ENCODE measurements around the gene ADCYAP1R1. TPM values are rescaled to one million over a fixed set of nuclear protein-coding genes. Genes with fewer than 3 reads are reported as not detected.

The ADCYAP1R1 gene
- total RNA-seq, 1 experiment from 2014 or later = not detected

DNA sequence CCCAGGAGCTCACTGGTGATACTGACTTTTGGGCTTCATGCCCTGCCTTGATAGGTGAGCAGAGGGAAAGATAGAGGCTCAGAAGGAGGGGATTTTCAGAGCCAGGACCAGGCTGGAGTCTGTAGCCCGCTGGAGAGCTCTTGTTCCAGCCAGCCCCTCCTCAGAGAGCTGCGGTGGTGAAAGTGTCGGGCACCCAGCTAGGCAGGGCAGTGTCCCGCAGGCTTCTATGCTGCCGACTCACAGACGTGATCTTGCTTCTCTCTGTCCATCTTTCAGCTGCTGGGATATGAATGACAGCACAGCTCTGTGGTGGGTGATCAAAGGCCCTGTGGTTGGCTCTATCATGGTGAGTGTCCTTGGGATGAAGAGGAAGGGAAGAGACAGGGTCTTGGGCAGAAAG is 35.2 kb downstream of the ADCYAP1R1 start:
- intact Hi-C loops (cut with micrococcal nuclease; ENCODE audit: unreplicated experiment) = no loop called here
- no peaks in the 10 kb centered on the region for H3F3A ChIP-seq (ENCODE audit: insufficient read depth, low read depth)

DNA sequence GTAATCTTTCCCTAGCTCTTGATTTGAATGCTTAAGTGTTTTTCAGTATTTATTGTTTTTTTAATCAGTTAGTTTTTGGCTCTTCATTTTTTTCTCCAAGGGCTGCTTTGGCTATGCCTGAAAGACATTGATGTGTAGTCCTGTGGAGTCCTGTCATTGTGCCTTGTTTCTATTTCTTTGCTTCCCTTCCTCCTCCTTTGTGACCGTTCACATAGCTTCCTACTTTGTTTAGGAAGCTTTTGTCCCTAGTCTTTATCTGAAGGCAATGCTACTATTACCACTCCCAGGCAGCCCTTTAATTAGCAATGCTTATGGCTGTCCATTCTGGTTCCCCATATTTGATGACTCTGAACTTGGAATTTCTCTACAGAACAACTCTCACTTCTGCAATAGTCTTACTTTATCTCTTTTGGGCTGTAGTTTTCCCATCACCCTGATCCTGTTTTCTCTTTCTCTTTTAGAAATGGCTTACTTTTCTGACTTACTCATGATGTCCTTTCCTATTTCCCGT is 39.9 kb downstream of the ADCYAP1R1 start:
- Histone ChIP-seq H3K27me3 (ENCODE audit: insufficient read depth, low read depth) (peaks cover 97% of the 10 kb centered on the region), H3K36me3 (ENCODE audit: low read depth) (no peaks in the 10 kb centered on the region), H3K4me1 (replicated peaks; ENCODE audit: insufficient read depth) (no peaks in the 10 kb centered on the region), H4K20me1 (ENCODE audit: insufficient read depth) (no peaks in the 10 kb centered on the region), H3K79me2 (ENCODE audit: low read depth) (no peaks in the 10 kb centered on the region), H3K4me2 (no peak overlapping the region), H3K4me3 (no peak overlapping the region), H2AFZ (no peak overlapping the region), H3K27ac (no peak overlapping the region), H3K9me3 (ENCODE audit: insufficient read depth, low read depth) (no peaks in the 10 kb centered on the region), H3F3A (ENCODE audit: insufficient read depth, low read depth) (no peaks in the 10 kb centered on the region), H3K9me2 (ENCODE audit: insufficient read depth) (no peaks in the 10 kb centered on the region)
- TF ChIP-seq, protein P1, sequence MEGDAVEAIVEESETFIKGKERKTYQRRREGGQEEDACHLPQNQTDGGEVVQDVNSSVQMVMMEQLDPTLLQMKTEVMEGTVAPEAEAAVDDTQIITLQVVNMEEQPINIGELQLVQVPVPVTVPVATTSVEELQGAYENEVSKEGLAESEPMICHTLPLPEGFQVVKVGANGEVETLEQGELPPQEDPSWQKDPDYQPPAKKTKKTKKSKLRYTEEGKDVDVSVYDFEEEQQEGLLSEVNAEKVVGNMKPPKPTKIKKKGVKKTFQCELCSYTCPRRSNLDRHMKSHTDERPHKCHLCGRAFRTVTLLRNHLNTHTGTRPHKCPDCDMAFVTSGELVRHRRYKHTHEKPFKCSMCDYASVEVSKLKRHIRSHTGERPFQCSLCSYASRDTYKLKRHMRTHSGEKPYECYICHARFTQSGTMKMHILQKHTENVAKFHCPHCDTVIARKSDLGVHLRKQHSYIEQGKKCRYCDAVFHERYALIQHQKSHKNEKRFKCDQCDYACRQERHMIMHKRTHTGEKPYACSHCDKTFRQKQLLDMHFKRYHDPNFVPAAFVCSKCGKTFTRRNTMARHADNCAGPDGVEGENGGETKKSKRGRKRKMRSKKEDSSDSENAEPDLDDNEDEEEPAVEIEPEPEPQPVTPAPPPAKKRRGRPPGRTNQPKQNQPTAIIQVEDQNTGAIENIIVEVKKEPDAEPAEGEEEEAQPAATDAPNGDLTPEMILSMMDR (conservative IDR thresholded peaks at IDR 0.05) = no peak
- no peak for TF ChIP-seq EZH2 (IDR thresholded peaks at IDR 0.05; ENCODE audit: low read depth)
- intact Hi-C loops (cut with micrococcal nuclease; ENCODE audit: unreplicated experiment) = no loop called here
- DNase-seq = no peak
- POLR2A ChIA-PET (ENCODE audit: unreplicated experiment) = no interaction called here
- no TSS peak for BruUV-seq (replicated peaks)
- CTCF ChIA-PET = no interaction called here

More for the DNA sequence above, 35.2 kb downstream of the ADCYAP1R1 start:
- no peaks in the 10 kb centered on the region for H3K36me3 ChIP-seq (ENCODE audit: low read depth)
- ChIA-PET CTCF (no interaction called here), POLR2A (ENCODE audit: unreplicated experiment) (no interaction called here)
- H3K79me2 ChIP-seq (ENCODE audit: low read depth) = no peaks in the 10 kb centered on the region
- H3K4me1 ChIP-seq (replicated peaks; ENCODE audit: insufficient read depth) = no peaks in the 10 kb centered on the region
- no peak overlapping the region for H3K4me2 ChIP-seq
- no peaks in the 10 kb centered on the region for H3K9me2 ChIP-seq (ENCODE audit: insufficient read depth)
- no peak for TF ChIP-seq EZH2 (IDR thresholded peaks at IDR 0.05; ENCODE audit: low read depth)
- TF ChIP-seq, protein P1 (conservative IDR thresholded peaks at IDR 0.05) = no peak
- H3K27me3 ChIP-seq (ENCODE audit: insufficient read depth, low read depth) = peaks cover 97% of the 10 kb centered on the region
- BruUV-seq (replicated peaks) = no TSS peak
- no peaks in the 10 kb centered on the region for H4K20me1 ChIP-seq (ENCODE audit: insufficient read depth)
- no peak overlapping the region for H3K4me3 ChIP-seq
- H2AFZ ChIP-seq = no peak overlapping the region
- no peak for DNase-seq
- H3K27ac ChIP-seq = no peak overlapping the region
- no peaks in the 10 kb centered on the region for H3K9me3 ChIP-seq (ENCODE audit: insufficient read depth, low read depth)

DNA sequence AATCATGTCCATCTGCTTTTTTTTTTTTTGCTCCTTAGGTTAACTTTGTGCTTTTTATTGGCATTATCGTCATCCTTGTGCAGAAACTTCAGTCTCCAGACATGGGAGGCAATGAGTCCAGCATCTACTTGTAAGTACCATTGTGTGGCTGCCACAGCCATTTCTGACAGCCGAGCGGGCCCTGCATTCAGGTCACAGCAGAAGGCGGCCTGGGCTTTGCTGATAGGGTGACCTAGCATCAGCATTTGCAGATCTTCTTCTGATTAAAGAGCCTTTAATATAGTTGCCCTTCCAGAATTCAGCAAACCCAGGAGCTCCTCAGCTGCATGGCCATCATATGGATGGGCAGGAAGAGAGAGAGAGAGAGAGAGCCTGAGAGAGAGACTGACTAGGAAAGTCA is 40.5 kb downstream of the ADCYAP1R1 start:
- H3K9me3 ChIP-seq (ENCODE audit: insufficient read depth, low read depth) = no peaks in the 10 kb centered on the region
- H4K20me1 ChIP-seq (ENCODE audit: insufficient read depth) = no peaks in the 10 kb centered on the region
- no peak overlapping the region for H2AFZ ChIP-seq
- ChIA-PET POLR2A (ENCODE audit: unreplicated experiment) (no interaction called here), CTCF (no interaction called here)
- H3K4me3 ChIP-seq = no peak overlapping the region
- H3K9me2 ChIP-seq (ENCODE audit: insufficient read depth) = no peaks in the 10 kb centered on the region
- no peaks in the 10 kb centered on the region for H3K79me2 ChIP-seq (ENCODE audit: low read depth)
- TF ChIP-seq, protein P1 (conservative IDR thresholded peaks at IDR 0.05) = no peak
- TF ChIP-seq EZH2 (IDR thresholded peaks at IDR 0.05; ENCODE audit: low read depth) = no peak
- H3K4me2 ChIP-seq = no peak overlapping the region
- H3K27me3 ChIP-seq (ENCODE audit: insufficient read depth, low read depth) = peaks cover 97% of the 10 kb centered on the region
- H3K27ac ChIP-seq = no peak overlapping the region
- no peaks in the 10 kb centered on the region for H3K36me3 ChIP-seq (ENCODE audit: low read depth)
- no peak for DNase-seq
- no peaks in the 10 kb centered on the region for H3F3A ChIP-seq (ENCODE audit: insufficient read depth, low read depth)
- no TSS peak for BruUV-seq (replicated peaks)
- no peaks in the 10 kb centered on the region for H3K4me1 ChIP-seq (replicated peaks; ENCODE audit: insufficient read depth)
- intact Hi-C loops (cut with micrococcal nuclease; ENCODE audit: unreplicated experiment) = no loop called here

Measured in PC-9 (cell line).